K562 (cell line): ENCODE results near the gene FASTK. TPM values are rescaled to one million over a fixed set of nuclear protein-coding genes. Genes with fewer than 3 reads are reported as not detected.

Experiments used
- ATF4 ChIP-seq: fragments of 450-650 bp; formaldehyde crosslinking; IDR thresholded peaks from 2 replicates; pipeline ENCODE4 v1.4.0; 2022; ENCODE audit warnings: mild to moderate bottlenecking, moderate library complexity
- ERF ChIP-seq: fragments of 450-650 bp; formaldehyde crosslinking; IDR thresholded peaks from 2 replicates; pipeline ENCODE4 v1.4.0; 2020; ENCODE audit warnings: mild to moderate bottlenecking, mixed read lengths
- NEUROD1 ChIP-seq: fragments of 150-350 bp; IDR thresholded peaks from 2 replicates; pipeline ENCODE4 v1.6.1; 2014; ENCODE audit warnings: borderline replicate concordance, low read length, low read depth; ENCODE audit not compliant: partially characterized antibody
- POLR2AphosphoS2 ChIP-seq: IDR thresholded peaks from 2 replicates; pipeline ENCODE4 v1.6.1; 2012; ENCODE audit warnings: low read length, improper control_type of control experiment
- ZFP1 ChIP-seq: fragments of 450-650 bp; formaldehyde crosslinking; IDR thresholded peaks from 2 replicates; pipeline ENCODE4 v1.4.0; 2020; ENCODE audit warnings: mild to moderate bottlenecking, mixed read lengths
- ZNF431 ChIP-seq: sonication (generic); formaldehyde crosslinking; IDR thresholded peaks from 2 replicates; pipeline ENCODE4 v1.8.0; 2022; ENCODE audit warnings: mild to moderate bottlenecking, missing genetic modification reagents
- ZNF551 ChIP-seq: fragments of 250-450 bp; sonication (Bioruptor Pico); IDR thresholded peaks from 2 replicates; pipeline ENCODE4 v1.5.0; 2021; ENCODE audit warnings: mild to moderate bottlenecking, moderate library complexity
- polyA plus RNA-seq, 8 experiments: library from polyadenylated mRNA; depleted of rRNA in 4 of 8; stranded (reverse) in 5 of 8; unstranded in 3 of 8; fragments of >200 nt; fragmentation: Nextera tagmentation in 2 of 8; fragmentation: Illumina TruSeq in 1 of 8; extraction: Ambion mirVana in 2 of 8; extraction: Trizol in 1 of 8; gene quantifications; 2 replicates each; pipeline versions ENCODE4 v1.2.1 to v1.2.3, GENCODE V29; 2011 to 2014; ENCODE audit warnings: inconsistent platforms in 1 of 8, missing spikeins in 1 of 8
- total RNA-seq, 7 experiments: library from RNA; depleted of rRNA in 6 of 7; stranded (reverse); fragments of >200 nt in 6 of 7; fragmentation: Illumina TruSeq in 2 of 7; extraction: Trizol in 2 of 7; gene quantifications; 2 replicates each; pipeline versions ENCODE4 v1.2.1 to v1.2.3, GENCODE V29; 2011 to 2021; ENCODE audit warnings: low replicate concordance in 1 of 7
- TF ChIP-seq, protein P1 (sequence below), 2 experiments: fragments of 450-650 bp; formaldehyde crosslinking in 1 of 2; IDR thresholded peaks; 2 replicates each; pipeline versions ENCODE4 v1.4.0 to v1.6.1; 2014 to 2020; ENCODE audit warnings: mild to moderate bottlenecking in 2 of 2, borderline replicate concordance in 1 of 2, low read depth in 1 of 2
- TF ChIP-seq, protein P2 (sequence below): fragments of 450-650 bp; conservative IDR thresholded peaks from 2 replicates; pipeline ENCODE4 v1.6.1; 2016; ENCODE audit warnings: missing genetic modification characterization, low read depth, mild to moderate bottlenecking, missing compliant biosample characterization, moderate library complexity
- TF ChIP-seq, protein P3 (sequence below), 2 experiments: fragments of 450-650 bp; IDR thresholded peaks; 2 replicates each; pipeline ENCODE4 v1.6.1; 2016

The FASTK gene
- total and polyA plus RNA-seq, 9 of the 15 experiments (the other 6 are each of a cell fraction or from before 2014, with no cell fraction given): 0.51 to 150 (median 48.2) TPM

DNA sequence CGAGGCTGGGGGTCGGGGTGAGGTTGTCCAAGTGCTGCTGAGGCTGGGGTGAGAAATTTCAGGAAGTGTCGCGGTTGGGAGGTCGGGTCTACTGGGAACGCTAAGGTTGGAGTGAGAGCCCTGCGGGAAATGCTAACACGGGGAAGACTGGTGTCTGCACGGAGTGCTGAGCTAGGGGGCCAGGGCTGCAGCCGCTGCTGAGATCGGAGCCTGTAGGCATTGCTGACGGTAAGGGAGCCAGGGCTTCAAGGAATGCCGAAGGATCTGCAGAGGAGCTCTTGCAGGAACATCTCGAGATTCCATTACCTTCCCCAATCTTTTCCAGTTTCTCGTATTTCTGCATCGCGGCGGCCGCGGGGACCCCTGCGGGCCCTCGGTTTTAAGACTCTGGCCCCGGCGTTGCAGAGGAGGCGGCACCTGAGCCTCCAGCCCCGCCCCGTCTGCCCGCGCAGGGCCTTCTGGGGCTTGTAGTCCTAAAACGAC, 23.1 kb downstream of the FASTK start, which contains the start of gene CDK5 (continued):
- TF ChIP-seq, protein P1, sequence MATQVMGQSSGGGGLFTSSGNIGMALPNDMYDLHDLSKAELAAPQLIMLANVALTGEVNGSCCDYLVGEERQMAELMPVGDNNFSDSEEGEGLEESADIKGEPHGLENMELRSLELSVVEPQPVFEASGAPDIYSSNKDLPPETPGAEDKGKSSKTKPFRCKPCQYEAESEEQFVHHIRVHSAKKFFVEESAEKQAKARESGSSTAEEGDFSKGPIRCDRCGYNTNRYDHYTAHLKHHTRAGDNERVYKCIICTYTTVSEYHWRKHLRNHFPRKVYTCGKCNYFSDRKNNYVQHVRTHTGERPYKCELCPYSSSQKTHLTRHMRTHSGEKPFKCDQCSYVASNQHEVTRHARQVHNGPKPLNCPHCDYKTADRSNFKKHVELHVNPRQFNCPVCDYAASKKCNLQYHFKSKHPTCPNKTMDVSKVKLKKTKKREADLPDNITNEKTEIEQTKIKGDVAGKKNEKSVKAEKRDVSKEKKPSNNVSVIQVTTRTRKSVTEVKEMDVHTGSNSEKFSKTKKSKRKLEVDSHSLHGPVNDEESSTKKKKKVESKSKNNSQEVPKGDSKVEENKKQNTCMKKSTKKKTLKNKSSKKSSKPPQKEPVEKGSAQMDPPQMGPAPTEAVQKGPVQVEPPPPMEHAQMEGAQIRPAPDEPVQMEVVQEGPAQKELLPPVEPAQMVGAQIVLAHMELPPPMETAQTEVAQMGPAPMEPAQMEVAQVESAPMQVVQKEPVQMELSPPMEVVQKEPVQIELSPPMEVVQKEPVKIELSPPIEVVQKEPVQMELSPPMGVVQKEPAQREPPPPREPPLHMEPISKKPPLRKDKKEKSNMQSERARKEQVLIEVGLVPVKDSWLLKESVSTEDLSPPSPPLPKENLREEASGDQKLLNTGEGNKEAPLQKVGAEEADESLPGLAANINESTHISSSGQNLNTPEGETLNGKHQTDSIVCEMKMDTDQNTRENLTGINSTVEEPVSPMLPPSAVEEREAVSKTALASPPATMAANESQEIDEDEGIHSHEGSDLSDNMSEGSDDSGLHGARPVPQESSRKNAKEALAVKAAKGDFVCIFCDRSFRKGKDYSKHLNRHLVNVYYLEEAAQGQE (IDR thresholded peaks at IDR 0.05; ENCODE audit: borderline replicate concordance): no peak
- TF ChIP-seq, protein P1 (CRISPR knock-in tag; IDR thresholded peaks at IDR 0.05; ENCODE audit: low read depth): peak; percentile 47; the same call in 1 of the 2 replicates
- TF ChIP-seq, protein P2, sequence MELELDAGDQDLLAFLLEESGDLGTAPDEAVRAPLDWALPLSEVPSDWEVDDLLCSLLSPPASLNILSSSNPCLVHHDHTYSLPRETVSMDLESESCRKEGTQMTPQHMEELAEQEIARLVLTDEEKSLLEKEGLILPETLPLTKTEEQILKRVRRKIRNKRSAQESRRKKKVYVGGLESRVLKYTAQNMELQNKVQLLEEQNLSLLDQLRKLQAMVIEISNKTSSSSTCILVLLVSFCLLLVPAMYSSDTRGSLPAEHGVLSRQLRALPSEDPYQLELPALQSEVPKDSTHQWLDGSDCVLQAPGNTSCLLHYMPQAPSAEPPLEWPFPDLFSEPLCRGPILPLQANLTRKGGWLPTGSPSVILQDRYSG (tag): no peak
- peak; percentile 13 for TF ChIP-seq NEUROD1
- no peak for TF ChIP-seq ZNF431 (CRISPR knock-in tag)
- no peak for TF ChIP-seq POLR2AphosphoS2
- TF ChIP-seq ATF4: peak; percentile 56
- no peak for TF ChIP-seq ZNF551 (CRISPR knock-in tag)
- peak; percentile 93 for TF ChIP-seq ERF (CRISPR knock-in tag)
- TF ChIP-seq, protein P3, sequence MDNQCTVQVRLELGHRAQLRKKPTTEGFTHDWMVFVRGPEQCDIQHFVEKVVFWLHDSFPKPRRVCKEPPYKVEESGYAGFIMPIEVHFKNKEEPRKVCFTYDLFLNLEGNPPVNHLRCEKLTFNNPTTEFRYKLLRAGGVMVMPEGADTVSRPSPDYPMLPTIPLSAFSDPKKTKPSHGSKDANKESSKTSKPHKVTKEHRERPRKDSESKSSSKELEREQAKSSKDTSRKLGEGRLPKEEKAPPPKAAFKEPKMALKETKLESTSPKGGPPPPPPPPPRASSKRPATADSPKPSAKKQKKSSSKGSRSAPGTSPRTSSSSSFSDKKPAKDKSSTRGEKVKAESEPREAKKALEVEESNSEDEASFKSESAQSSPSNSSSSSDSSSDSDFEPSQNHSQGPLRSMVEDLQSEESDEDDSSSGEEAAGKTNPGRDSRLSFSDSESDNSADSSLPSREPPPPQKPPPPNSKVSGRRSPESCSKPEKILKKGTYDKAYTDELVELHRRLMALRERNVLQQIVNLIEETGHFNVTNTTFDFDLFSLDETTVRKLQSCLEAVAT (IDR thresholded peaks at IDR 0.05): 0 out of 4 replicates have a peak, but pooled peaks of 1 of the 2 experiments have one; percentile 16
- TF ChIP-seq ZFP1 (CRISPR knock-in tag): 0 out of 2 replicates have a peak, but pooled peaks have one; percentile 37
- TF ChIP-seq, all 486 proteins: peak for 45
